SU-DHL-6 (cell line): ENCODE data around the gene TBC1D3I.

Experiments
- H2AFZ ChIP-seq: fragments of 200-600 bp; sonication (generic); 2 replicates; pipeline ENCODE4 v1.6.1; 2014; ENCODE audit warnings: low read depth, mild to moderate bottlenecking, moderate library complexity, mixed read lengths, antibody characterized with exemption, low read length; ENCODE audit not compliant: severe bottlenecking
- H3F3A ChIP-seq: fragments of 200-600 bp; shearing (Covaris generic); 2 replicates; pipeline ENCODE4 v1.6.0; 2016; ENCODE audit warnings: antibody characterized with exemption, mild to moderate bottlenecking; ENCODE audit not compliant: insufficient read depth
- H3K27ac ChIP-seq: fragments of 200-600 bp; sonication (generic); 2 replicates; pipeline ENCODE4 v1.5.1; 2016; ENCODE audit warnings: low read depth, mild to moderate bottlenecking, low read length, moderate library complexity, mixed read lengths
- H3K27me3 ChIP-seq: fragments of 200-600 bp; sonication (generic), shearing (Covaris generic); 2 replicates; pipeline ENCODE4 v1.6.0; 2014; ENCODE audit warnings: mild to moderate bottlenecking, low read length
- H3K36me3 ChIP-seq: fragments of 200-600 bp; sonication (generic); 2 replicates; pipeline ENCODE4 v1.6.1; 2014; ENCODE audit warnings: mild to moderate bottlenecking, low read length, mixed read lengths
- H3K4me2 ChIP-seq: fragments of 300-600, 200-600 bp; shearing (Covaris generic), sonication (generic); 2 replicates; pipeline ENCODE4 v1.6.0; 2014; ENCODE audit warnings: low read length, low read depth, mild to moderate bottlenecking; ENCODE audit not compliant: poor library complexity, severe bottlenecking
- H3K4me3 ChIP-seq: fragments of 200-600 bp; sonication (generic); 2 replicates; pipeline ENCODE4 v1.5.1; 2014; ENCODE audit warnings: antibody characterized with exemption, low read length, mild to moderate bottlenecking, mixed read lengths; ENCODE audit not compliant: insufficient read depth, poor library complexity, severe bottlenecking
- H3K79me2 ChIP-seq: fragments of 200-600 bp; sonication (generic); 2 replicates; pipeline ENCODE4 v1.6.1; 2014; ENCODE audit warnings: mild to moderate bottlenecking, low read length, moderate library complexity; ENCODE audit not compliant: insufficient read depth
- H3K9ac ChIP-seq: fragments of 200-600 bp; sonication (generic); 2 replicates; pipeline ENCODE4 v1.7.0; 2014; ENCODE audit warnings: mild to moderate bottlenecking, low read length
- H3K9me2 ChIP-seq: fragments of 200-600 bp; sonication (generic); replicated peaks from 2 replicates; pipeline ENCODE4 v1.6.1; 2014; ENCODE audit warnings: low read length; ENCODE audit not compliant: insufficient read depth
- H3K9me3 ChIP-seq: fragments of 200-600 bp; sonication (generic); 2 replicates; pipeline ENCODE4 v1.6.1; 2014; ENCODE audit warnings: low read length, mixed read lengths; ENCODE audit not compliant: insufficient read depth
- H4K20me1 ChIP-seq: fragments of 200-600 bp; sonication (generic); 2 replicates; pipeline ENCODE4 v1.6.1; 2014; ENCODE audit warnings: low read depth, mild to moderate bottlenecking, antibody characterized with exemption, low read length, moderate library complexity, mixed read lengths
- EZH2phosphoT487 ChIP-seq: fragments of 200-600 bp; sonication (generic), shearing (Covaris generic); conservative IDR thresholded peaks from 2 replicates; pipeline ENCODE4 v1.6.1; 2018; ENCODE audit warnings: mild to moderate bottlenecking, antibody characterized with exemption, low read length, moderate library complexity, mixed read lengths
- TF ChIP-seq, protein P1 (sequence below): fragments of 200-600 bp; sonication (generic); IDR thresholded peaks from one replicate; pipeline ENCODE4 v1.5.1; 2017; ENCODE audit warnings: antibody characterized with exemption, mild to moderate bottlenecking, low read length, moderate library complexity; ENCODE audit not compliant: insufficient read depth, poor library complexity, severe bottlenecking

Gene TBC1D3I

GRCh38 chr17:36204724-36205500 is 59.5 kb downstream of the TBC1D3I start:
- Histone ChIP-seq H2AFZ (no peak overlapping the region), H3K27ac (no peak overlapping the region), H3F3A (no peaks in the 10 kb centered on the region), H3K9me3 (no peaks in the 10 kb centered on the region), H4K20me1 (no peaks in the 10 kb centered on the region), H3K4me2 (no peak overlapping the region), H3K36me3 (no peaks in the 10 kb centered on the region), H3K79me2 (no peaks in the 10 kb centered on the region), H3K9me2 (no peaks in the 10 kb centered on the region), H3K27me3 (no peaks in the 10 kb centered on the region), H3K9ac (no peak overlapping the region), H3K4me3 (no peak overlapping the region)
- TF ChIP-seq, protein P1, sequence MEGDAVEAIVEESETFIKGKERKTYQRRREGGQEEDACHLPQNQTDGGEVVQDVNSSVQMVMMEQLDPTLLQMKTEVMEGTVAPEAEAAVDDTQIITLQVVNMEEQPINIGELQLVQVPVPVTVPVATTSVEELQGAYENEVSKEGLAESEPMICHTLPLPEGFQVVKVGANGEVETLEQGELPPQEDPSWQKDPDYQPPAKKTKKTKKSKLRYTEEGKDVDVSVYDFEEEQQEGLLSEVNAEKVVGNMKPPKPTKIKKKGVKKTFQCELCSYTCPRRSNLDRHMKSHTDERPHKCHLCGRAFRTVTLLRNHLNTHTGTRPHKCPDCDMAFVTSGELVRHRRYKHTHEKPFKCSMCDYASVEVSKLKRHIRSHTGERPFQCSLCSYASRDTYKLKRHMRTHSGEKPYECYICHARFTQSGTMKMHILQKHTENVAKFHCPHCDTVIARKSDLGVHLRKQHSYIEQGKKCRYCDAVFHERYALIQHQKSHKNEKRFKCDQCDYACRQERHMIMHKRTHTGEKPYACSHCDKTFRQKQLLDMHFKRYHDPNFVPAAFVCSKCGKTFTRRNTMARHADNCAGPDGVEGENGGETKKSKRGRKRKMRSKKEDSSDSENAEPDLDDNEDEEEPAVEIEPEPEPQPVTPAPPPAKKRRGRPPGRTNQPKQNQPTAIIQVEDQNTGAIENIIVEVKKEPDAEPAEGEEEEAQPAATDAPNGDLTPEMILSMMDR, result no peak
- TF ChIP-seq EZH2phosphoT487, result no peak
